Smooth muscle cell of the brain vasculature (primary cell): ENCODE results near the gene YTHDF1.
"Not testable (repeated sequence)": the region's sequence is repeated elsewhere in the genome, so short reads cannot be mapped to it uniquely, and the experiment has no call there.

Experiments
- DNase-seq: peaks from one replicate; pipeline ENCODE4 v3.0.0-alpha.2; 2012; ENCODE audit warnings: low read depth, low spot score

Gene YTHDF1

GRCh38 chr20:63173552-63174191 lies 42.3 kb downstream of the YTHDF1 start:
- DNase-seq: no peak

- no peak for DNase-seq
Measured at GRCh38 chr20:63172726-63173125, 43.2 kb downstream of the YTHDF1 start.

- DNase-seq: no peak
Measured at GRCh38 chr20:63171991-63172390, 43.9 kb downstream of the YTHDF1 start.

- no peak for DNase-seq
Measured at GRCh38 chr20:63169681-63170080, 46.2 kb downstream of the YTHDF1 start.

GRCh38 chr20:63168861-63169260 lies 47.1 kb downstream of the YTHDF1 start:
- DNase-seq: no peak

GRCh38 chr20:63167918-63168520 lies 47.9 kb downstream of the YTHDF1 start:
- DNase-seq: no peak

- DNase-seq: no peak
Measured at GRCh38 chr20:63167026-63167917, 48.7 kb downstream of the YTHDF1 start.

- no peak for DNase-seq
Measured at GRCh38 chr20:63166193-63167020, 49.5 kb downstream of the YTHDF1 start.

GRCh38 chr20:63165356-63166192 lies 50.4 kb downstream of the YTHDF1 start:
- DNase-seq: no peak

GRCh38 chr20:63164484-63165355 lies 51.2 kb downstream of the YTHDF1 start:
- no peak for DNase-seq

GRCh38 chr20:63163596-63164483 lies 52.1 kb downstream of the YTHDF1 start:
- DNase-seq: no peak

GRCh38 chr20:63163171-63163570 lies 52.8 kb downstream of the YTHDF1 start:
- no peak for DNase-seq

- no peak for DNase-seq
Measured at GRCh38 chr20:63162206-63162795, 53.6 kb downstream of the YTHDF1 start.

GRCh38 chr20:63161176-63161651 lies 54.7 kb downstream of the YTHDF1 start:
- no peak for DNase-seq

- no peak for DNase-seq
Measured at GRCh38 chr20:63160641-63161175, 55.2 kb downstream of the YTHDF1 start.

- DNase-seq: no peak
Measured at GRCh38 chr20:63159826-63160640, 55.9 kb downstream of the YTHDF1 start.

GRCh38 chr20:63159251-63159650 lies 56.7 kb downstream of the YTHDF1 start:
- not testable (repeated sequence) for DNase-seq
